Panc1 (cell line): ENCODE data around the gene KDM4E. TPM values are rescaled to one million over a fixed set of nuclear protein-coding genes. Genes with fewer than 3 reads are reported as not detected.

Experiments
- ATAC-seq: fragments of 200-7000 bp; cut with Tn5 transposase; 2 replicates; pipeline ENCODE4 v1.9.1; 2020; ENCODE audit warnings: mild to moderate bottlenecking, moderate library complexity
- BruUV-seq: library from RNA; stranded (reverse); fragments of 400-500 nt; replicated peaks from 2 replicates; lab custom pipeline; 2021; lab: Mats Ljungman, UMichigan
- CTCF ChIA-PET: fragments of 300-600 bp; sonication (Branson Sonifier 250); formaldehyde crosslinking; loops from one replicate; lab custom pipeline; 2022; ENCODE audit warnings: antibody characterized with exemption; lab: Charles Lee
- POLR2A ChIA-PET: fragments of 300-600 bp; sonication (Branson Sonifier 250); formaldehyde crosslinking; loops from one replicate; lab custom pipeline; 2022; ENCODE audit warnings: antibody characterized with exemption; lab: Charles Lee
- DNase-seq: peaks from one replicate; pipeline ENCODE4 v3.0.0-alpha.2; 2010; ENCODE audit warnings: low read depth, low spot score
- H3K27ac ChIP-seq: 2 replicates; pipeline ENCODE4 v1.5.1; 2011; ENCODE audit warnings: mild to moderate bottlenecking, low read length, inconsistent platforms
- H3K27me3 ChIP-seq: fragments of 200-500 bp; sonication (Bioruptor generic); 2 replicates; pipeline ENCODE4 v1.6.0; 2014; ENCODE audit warnings: low read length, inconsistent platforms; ENCODE audit not compliant: control insufficient read depth, insufficient read depth
- H3K36me3 ChIP-seq: fragments of 200-500 bp; sonication (Bioruptor generic); 2 replicates; pipeline ENCODE4 v1.5.1; 2014; ENCODE audit warnings: inconsistent platforms, mild to moderate bottlenecking, low read length, moderate library complexity; ENCODE audit not compliant: control insufficient read depth, insufficient read depth
- H3K4me1 ChIP-seq: 2 replicates; pipeline ENCODE4 v1.5.1; 2011; ENCODE audit warnings: inconsistent platforms, mild to moderate bottlenecking, low read length, moderate library complexity; ENCODE audit not compliant: control insufficient read depth, insufficient read depth
- H3K4me3 ChIP-seq, 2 experiments: 2 replicates each; pipeline ENCODE4 v1.5.1; 2011 to 2012; ENCODE audit warnings: low read depth in 2 of 2, low read length in 2 of 2, mild to moderate bottlenecking in 2 of 2, inconsistent platforms in 1 of 2, moderate library complexity in 1 of 2
- H3K9me3 ChIP-seq: fragments of 200-500 bp; sonication (Bioruptor generic); 2 replicates; pipeline ENCODE4 v1.5.1; 2014; ENCODE audit warnings: low read depth, mild to moderate bottlenecking, inconsistent platforms, low read length, moderate library complexity; ENCODE audit not compliant: control insufficient read depth, insufficient read depth
- CTCF ChIP-seq: fragments of 450-650 bp; IDR thresholded peaks from 2 replicates; pipeline ENCODE4 v1.5.1; 2017; ENCODE audit warnings: mild to moderate bottlenecking
- POLR2AphosphoS5 ChIP-seq: IDR thresholded peaks from 2 replicates; pipeline ENCODE4 v1.6.1; 2012; ENCODE audit warnings: mild to moderate bottlenecking, low read depth, low read length, moderate library complexity
- REST ChIP-seq, 2 experiments: IDR thresholded peaks; 2 replicates each; pipeline ENCODE4 v1.6.1; 2011 to 2012; ENCODE audit warnings: low read depth in 2 of 2, control low read depth in 1 of 2, low read length in 1 of 2, mild to moderate bottlenecking in 1 of 2, moderate library complexity in 1 of 2; ENCODE audit not compliant: insufficient read depth in 1 of 2
- SIN3A ChIP-seq: IDR thresholded peaks from 2 replicates; pipeline ENCODE4 v1.6.1; 2012; ENCODE audit warnings: low read depth, mild to moderate bottlenecking, low read length, moderate library complexity, borderline replicate concordance; ENCODE audit not compliant: insufficient read depth
- TCF7L2 ChIP-seq: IDR thresholded peaks from 2 replicates; pipeline ENCODE4 v1.6.1; 2011; ENCODE audit warnings: mild to moderate bottlenecking, low read depth, low read length, inconsistent platforms
- in situ Hi-C: cut with HindIII; loops from 2 replicates; pipeline ENCODE4 v1.10.0; 2016; ENCODE audit warnings: low sequenced_read_pairs, low pct_unique_long_range_greater_than_20kb
- intact Hi-C: fragments of 100-400 bp; cut with micrococcal nuclease; formaldehyde crosslinking; loops from one replicate; pipeline ENCODE4 v1.10.0; 2022; ENCODE audit not compliant: unreplicated experiment
- total RNA-seq: library from RNA; stranded (reverse); gene quantifications from one replicate; pipeline ENCODE4 v1.2.1, GENCODE V29; 2021; ENCODE audit not compliant: unreplicated experiment

KDM4E gene
- total RNA-seq, 1 experiment from 2014 or later, result not detected

- ATAC-seq (no peak), DNase-seq (no peak)
- in situ Hi-C loops, result no loop called here
- Histone ChIP-seq H3K9me3 (no peaks in the 10 kb centered on the region), H3K27me3 (peaks cover 27% of the 10 kb centered on the region), H3K36me3 (no peaks in the 10 kb centered on the region), H3K4me3 (no peak overlapping the region), H3K27ac (no peak overlapping the region), H3K4me1 (no peaks in the 10 kb centered on the region)
- BruUV-seq, result no TSS peak
- ChIA-PET POLR2A (no interaction called here), CTCF (no interaction called here)
- no peak for TF ChIP-seq CTCF
- no peak for TF ChIP-seq POLR2AphosphoS5
- TF ChIP-seq REST (IDR thresholded peaks at IDR 0.05; ENCODE audit: insufficient read depth in 1 of 2, low read depth in 2 of 2, low read length in 1 of 2), result no peak
- TF ChIP-seq TCF7L2, result no peak
- TF ChIP-seq SIN3A, result no peak
- intact Hi-C loops, result no loop called here
Observed at GRCh38 chr11:95042906-95043305, 17.8 kb downstream of the KDM4E start.

DNA sequence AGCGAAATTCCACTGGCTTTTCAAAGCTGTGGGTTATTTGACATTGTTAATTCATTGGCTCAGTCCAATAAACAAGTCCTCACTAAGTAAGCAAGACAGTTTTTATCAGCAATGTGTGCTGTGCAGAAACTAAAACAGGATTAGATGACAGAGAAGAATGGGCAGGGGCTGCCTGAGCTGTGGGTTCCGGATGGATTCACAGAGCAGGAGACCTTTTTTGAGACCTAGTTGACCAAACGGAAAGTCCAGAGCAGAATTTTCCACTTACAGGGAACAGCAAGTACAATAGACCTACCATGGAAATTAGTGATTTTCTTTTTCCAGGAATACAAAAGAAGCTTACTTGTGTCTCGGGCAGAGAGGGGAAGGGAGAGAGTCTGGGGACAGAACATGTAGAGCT is 19.0 kb downstream of the KDM4E start:
- H3K27me3 ChIP-seq, result peaks cover 34% of the 10 kb centered on the region
- H3K9me3 ChIP-seq, result no peaks in the 10 kb centered on the region
- ATAC-seq (no peak), DNase-seq (no peak)
- H3K4me1 ChIP-seq, result no peaks in the 10 kb centered on the region
- TF ChIP-seq CTCF (no peak), SIN3A (no peak), POLR2AphosphoS5 (no peak), TCF7L2 (no peak), REST (IDR thresholded peaks at IDR 0.05; ENCODE audit: insufficient read depth in 1 of 2, low read depth in 2 of 2, low read length in 1 of 2) (no peak)
- BruUV-seq, result no TSS peak
- intact Hi-C loops, result no loop called here
- no peak overlapping the region for H3K27ac ChIP-seq
- CTCF ChIA-PET, result no interaction called here
- in situ Hi-C loops, result no loop called here
- H3K4me3 ChIP-seq, result no peak overlapping the region
- POLR2A ChIA-PET, result no interaction called here
- no peaks in the 10 kb centered on the region for H3K36me3 ChIP-seq
